ENCODE measurements around the gene MMP15.

- TF ChIP-seq POLR2A (IDR thresholded peaks at IDR 0.05; ENCODE audit: extremely low read depth, insufficient read length), result no peak
- no peak for TF ChIP-seq CTCF (IDR thresholded peaks at IDR 0.05; ENCODE audit: low read depth, low read length)
Observed at GRCh38 chr16:58094791-58095574, 69.4 kb downstream of the MMP15 start.

Data from NB4 (cell line).